Measurements from ENCODE around the gene FILIP1L. TPM values are rescaled to one million over a fixed set of nuclear protein-coding genes. Genes with fewer than 3 reads are reported as not detected.

The FILIP1L gene
- total and polyA plus RNA-seq, 2 of the 13 experiments (the other 11 are each of a cell fraction or from before 2014, with no cell fraction given) = 8.1 to 187 TPM

DNA sequence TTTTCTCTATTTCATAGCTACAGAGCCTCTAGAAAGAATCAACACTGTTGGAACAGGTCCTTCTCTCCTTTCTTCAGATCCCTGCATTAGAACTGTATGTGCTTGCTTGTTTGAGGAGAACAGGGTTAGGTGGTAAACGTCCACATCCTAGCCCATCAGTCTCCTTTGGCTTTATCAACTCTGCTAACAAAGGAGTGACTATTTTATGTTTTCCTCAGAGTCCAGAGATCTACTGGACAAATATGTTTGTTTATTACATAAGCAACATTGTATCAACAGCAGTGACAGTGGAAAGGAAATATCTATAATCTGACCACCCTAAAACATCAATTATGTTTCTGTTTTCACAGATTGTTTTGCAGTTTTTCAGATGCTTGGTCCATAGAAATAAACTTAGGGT is 257.0 kb downstream of the FILIP1L start (continued):
- TF ChIP-seq AHDC1 (CRISPR knock-in tag; IDR thresholded peaks at IDR 0.05; ENCODE audit: borderline replicate concordance) (peak; percentile 88; the same call in 1 of the 2 replicates), ZNF792 (CRISPR knock-in tag; IDR thresholded peaks at IDR 0.05) (peak; percentile 82; the same call in 1 of the 2 replicates), KLF6 (CRISPR knock-in tag; IDR thresholded peaks at IDR 0.05) (no peak), NPAS2 (CRISPR knock-in tag; IDR thresholded peaks at IDR 0.05; ENCODE audit: borderline replicate concordance) (no peak), TBX3 (IDR thresholded peaks at IDR 0.05; ENCODE audit: borderline replicate concordance) (0 out of 2 replicates have a peak, but pooled peaks have one; percentile 12), GZF1 (CRISPR knock-in tag; IDR thresholded peaks at IDR 0.05) (no peak), FOXO1 (CRISPR knock-in tag; IDR thresholded peaks at IDR 0.05) (peak; percentile 81; the same call in 1 of the 2 replicates), CREM (IDR thresholded peaks at IDR 0.05) (peak; percentile 64; the same call in 1 of the 2 replicates), CREM (CRISPR knock-in tag; IDR thresholded peaks at IDR 0.05) (no peak), CEBPG (CRISPR knock-in tag; IDR thresholded peaks at IDR 0.05) (peak; percentile 55), KLF13 (CRISPR knock-in tag; IDR thresholded peaks at IDR 0.05) (no peak), EHMT2 (IDR thresholded peaks at IDR 0.05; ENCODE audit: borderline replicate concordance, low read depth, low read length) (no peak), SALL1 (CRISPR knock-in tag; IDR thresholded peaks at IDR 0.05) (peak; percentile 73; the same call in 1 of the 2 replicates), FOXA3 (CRISPR knock-in tag; IDR thresholded peaks at IDR 0.05) (peak; percentile 90), GLI4 (CRISPR knock-in tag; IDR thresholded peaks at IDR 0.05; ENCODE audit: borderline replicate concordance) (no peak), CBX1 (IDR thresholded peaks at IDR 0.05; ENCODE audit: low read depth) (no peak), THYN1 (CRISPR knock-in tag; IDR thresholded peaks at IDR 0.05; ENCODE audit: borderline replicate concordance, low read depth) (no peak), CC2D1A (CRISPR knock-in tag; IDR thresholded peaks at IDR 0.05) (no peak), ZNF431 (CRISPR knock-in tag; IDR thresholded peaks at IDR 0.05; ENCODE audit: borderline replicate concordance, low read depth) (no peak), TBX2 (CRISPR knock-in tag; IDR thresholded peaks at IDR 0.05; ENCODE audit: borderline replicate concordance) (peak; percentile 48; the same call in 1 of the 2 replicates), ZSCAN5A (CRISPR knock-in tag; IDR thresholded peaks at IDR 0.05; ENCODE audit: borderline replicate concordance) (peak; percentile 24; the same call in 1 of the 2 replicates), ZNF484 (CRISPR knock-in tag; IDR thresholded peaks at IDR 0.05; ENCODE audit: borderline replicate concordance, low read depth) (no peak)
- TF ChIP-seq, protein P1, sequence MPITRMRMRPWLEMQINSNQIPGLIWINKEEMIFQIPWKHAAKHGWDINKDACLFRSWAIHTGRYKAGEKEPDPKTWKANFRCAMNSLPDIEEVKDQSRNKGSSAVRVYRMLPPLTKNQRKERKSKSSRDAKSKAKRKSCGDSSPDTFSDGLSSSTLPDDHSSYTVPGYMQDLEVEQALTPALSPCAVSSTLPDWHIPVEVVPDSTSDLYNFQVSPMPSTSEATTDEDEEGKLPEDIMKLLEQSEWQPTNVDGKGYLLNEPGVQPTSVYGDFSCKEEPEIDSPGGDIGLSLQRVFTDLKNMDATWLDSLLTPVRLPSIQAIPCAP (CRISPR knock-in tag; IDR thresholded peaks at IDR 0.05; ENCODE audit: low read depth) = no peak
- TF ChIP-seq, protein P2, sequence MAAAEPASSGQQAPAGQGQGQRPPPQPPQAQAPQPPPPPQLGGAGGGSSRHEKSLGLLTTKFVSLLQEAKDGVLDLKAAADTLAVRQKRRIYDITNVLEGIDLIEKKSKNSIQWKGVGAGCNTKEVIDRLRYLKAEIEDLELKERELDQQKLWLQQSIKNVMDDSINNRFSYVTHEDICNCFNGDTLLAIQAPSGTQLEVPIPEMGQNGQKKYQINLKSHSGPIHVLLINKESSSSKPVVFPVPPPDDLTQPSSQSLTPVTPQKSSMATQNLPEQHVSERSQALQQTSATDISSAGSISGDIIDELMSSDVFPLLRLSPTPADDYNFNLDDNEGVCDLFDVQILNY (CRISPR knock-in tag; conservative IDR thresholded peaks at IDR 0.05) = no peak

All from HepG2 (cell line).